HEK293 (cell line): Measurements from ENCODE around the gene MRPL41.
"Not testable (repeated sequence)": the region's sequence is repeated elsewhere in the genome, so short reads cannot be mapped to it uniquely, and the experiment has no call there.

Experiments
- CTCF ChIA-PET: fragments of 350-600 bp; formaldehyde crosslinking; extraction: SDS; loops from one replicate; lab custom pipeline; 2021; ENCODE audit warnings: antibody characterized with exemption; lab: Yijun Ruan, JAX
- POLR2A ChIA-PET: fragments of 300-600 bp; formaldehyde crosslinking; extraction: SDS; loops from one replicate; lab custom pipeline; 2020; ENCODE audit warnings: antibody characterized with exemption, inconsistent platforms; lab: Yijun Ruan, JAX
- H3K27ac ChIP-seq: fragments of 200-500 bp; sonication (Bioruptor generic); 2 replicates; pipeline ENCODE4 v1.5.1; 2014; ENCODE audit warnings: low read depth, low read length, control low read depth, inconsistent platforms; ENCODE audit errors: extremely low read depth
- H3K36me3 ChIP-seq, 2 experiments: fragments of 200-500 bp in 1 of 2; sonication (Bioruptor generic) in 1 of 2; 1 replicate in 1 of 2; 2 replicates in 1 of 2; pipeline ENCODE4 v1.5.1; 2014 to 2017; ENCODE audit warnings: inconsistent platforms in 2 of 2, low read length in 2 of 2; ENCODE audit not compliant: control insufficient read depth in 2 of 2, insufficient read depth in 1 of 2
- H3K4me1 ChIP-seq: fragments of 200-500 bp; sonication (Bioruptor generic); 2 replicates; pipeline ENCODE4 v1.5.1; 2014; ENCODE audit warnings: mild to moderate bottlenecking, low read length, inconsistent platforms; ENCODE audit not compliant: control insufficient read depth, insufficient read depth
- H3K4me3 ChIP-seq: 2 replicates; pipeline ENCODE4 v1.5.1; 2011; ENCODE audit warnings: low read depth, mild to moderate bottlenecking, control low read depth, low read length, moderate library complexity
- H3K9me3 ChIP-seq: fragments of 200-500 bp; sonication (Bioruptor generic); 2 replicates; pipeline ENCODE4 v1.5.1; 2014; ENCODE audit warnings: low read depth, low read length, inconsistent platforms; ENCODE audit not compliant: control insufficient read depth, insufficient read depth
- BCL11A ChIP-seq: fragments of 450-650 bp; formaldehyde crosslinking; IDR thresholded peaks from 2 replicates; pipeline ENCODE4 v1.5.1; 2016; ENCODE audit warnings: low read depth, missing biosample characterization, missing genetic modification characterization
- CTCF ChIP-seq: fragments of 450-650 bp; formaldehyde crosslinking; IDR thresholded peaks from 2 replicates; pipeline ENCODE4 v1.5.1; 2016; ENCODE audit warnings: missing biosample characterization, missing genetic modification characterization
- SCRT1 ChIP-seq: fragments of 450-650 bp; formaldehyde crosslinking; IDR thresholded peaks from 2 replicates; pipeline ENCODE4 v1.5.1; 2016; ENCODE audit warnings: missing biosample characterization, missing genetic modification characterization, borderline replicate concordance
- TRIM28 ChIP-seq: IDR thresholded peaks from 2 replicates; pipeline ENCODE4 v1.6.1; 2011; ENCODE audit warnings: low read length, control low read depth, borderline replicate concordance
- ZNF114 ChIP-seq: fragments of 450-650 bp; formaldehyde crosslinking; IDR thresholded peaks from 2 replicates; pipeline ENCODE4 v1.5.0; 2017; ENCODE audit warnings: missing biosample characterization, missing genetic modification characterization
- ZNF155 ChIP-seq: fragments of 450-650 bp; formaldehyde crosslinking; IDR thresholded peaks from 2 replicates; pipeline ENCODE4 v1.5.1; 2016; ENCODE audit warnings: missing biosample characterization, missing genetic modification characterization
- ZNF324 ChIP-seq: fragments of 450-650 bp; formaldehyde crosslinking; IDR thresholded peaks from 2 replicates; pipeline ENCODE4 v1.5.1; 2016; ENCODE audit warnings: missing biosample characterization, missing genetic modification characterization
- ZNF335 ChIP-seq: fragments of 450-650 bp; formaldehyde crosslinking; conservative IDR thresholded peaks from 2 replicates; pipeline ENCODE4 v1.5.1; 2016; ENCODE audit warnings: missing biosample characterization, missing genetic modification characterization
- ZNF654 ChIP-seq: fragments of 450-650 bp; formaldehyde crosslinking; IDR thresholded peaks from 2 replicates; pipeline ENCODE4 v1.5.1; 2016; ENCODE audit warnings: low read depth, missing biosample characterization, missing genetic modification characterization
- TF ChIP-seq, protein P1 (sequence below): fragments of 450-650 bp; formaldehyde crosslinking; IDR thresholded peaks from 2 replicates; pipeline ENCODE4 v1.5.1; 2016; ENCODE audit warnings: missing biosample characterization, missing genetic modification characterization
- TF ChIP-seq, protein P2 (sequence below): fragments of 450-650 bp; formaldehyde crosslinking; IDR thresholded peaks from 2 replicates; pipeline ENCODE4 v1.5.1; 2016; ENCODE audit warnings: missing biosample characterization, missing genetic modification characterization

MRPL41 gene

DNA sequence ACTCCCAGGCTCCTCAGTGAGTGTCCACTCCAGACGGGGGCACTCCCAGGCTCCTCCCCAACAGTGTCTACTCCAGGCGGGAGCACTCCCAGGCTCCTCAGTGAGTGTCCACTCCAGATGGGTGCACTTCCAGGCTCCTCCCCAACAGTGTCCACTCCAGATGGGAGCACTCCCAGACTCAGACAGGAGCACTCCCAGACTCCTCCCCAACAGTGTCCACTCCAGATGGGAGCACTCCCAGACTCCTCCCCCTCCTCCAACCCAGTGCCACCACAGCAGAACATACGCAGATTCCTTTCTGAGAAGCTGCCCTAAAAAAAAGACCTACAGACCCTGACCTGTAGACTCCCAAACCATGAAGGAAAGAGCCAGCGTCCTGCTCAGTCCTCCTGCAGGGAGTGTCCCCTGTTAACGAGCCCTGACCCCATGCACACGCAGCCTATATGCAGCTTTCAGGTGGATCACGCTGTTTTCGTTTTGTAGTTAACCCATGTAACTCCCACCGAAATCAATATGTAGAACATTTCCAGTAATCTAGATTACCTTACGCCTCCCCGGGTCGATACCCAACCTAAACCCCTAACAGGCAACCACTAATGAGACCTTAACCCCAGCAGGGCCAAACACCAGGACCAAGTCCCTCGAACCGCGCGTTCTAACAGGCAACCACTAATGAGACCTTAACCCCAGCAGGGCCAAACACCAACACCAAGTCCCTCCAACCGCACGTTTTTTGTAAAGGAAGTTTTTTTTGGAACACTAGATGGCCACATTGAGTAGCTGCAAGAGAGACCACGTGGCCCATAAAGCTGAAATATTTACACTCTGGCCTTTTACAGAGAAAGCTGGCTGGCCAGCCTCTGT is 17.2 kb upstream of the MRPL41 start:
- POLR2A ChIA-PET = interaction anchor here (0.6 to 1.5 kb wide), 5 partner anchors 17 to 110 kb away, joined by 3 to 5 read pairs (median 3); partner anchors contain the start of genes MRPL41 and NSMF
- Histone ChIP-seq H3K4me3 (no peak overlapping the region), H3K4me1 (no peaks in the 10 kb centered on the region), H3K9me3 (no peaks in the 10 kb centered on the region), H3K36me3 (no peaks in the 10 kb centered on the region), H3K27ac (no peak overlapping the region)
- CTCF ChIA-PET = interaction anchor here (0.6 to 2.0 kb wide), 29 partner anchors 8 to 803 kb away, joined by 3 to 35 read pairs (median 3); partner anchors contain the start of genes EXD3, MRPL41, NOXA1 and PNPLA7
- TF ChIP-seq ZNF324 = 0 out of 2 replicates have a peak, but pooled peaks have one; percentile 33
- TF ChIP-seq SCRT1 = peak; percentile 37; the same call in 1 of the 2 replicates
- TF ChIP-seq, protein P1, sequence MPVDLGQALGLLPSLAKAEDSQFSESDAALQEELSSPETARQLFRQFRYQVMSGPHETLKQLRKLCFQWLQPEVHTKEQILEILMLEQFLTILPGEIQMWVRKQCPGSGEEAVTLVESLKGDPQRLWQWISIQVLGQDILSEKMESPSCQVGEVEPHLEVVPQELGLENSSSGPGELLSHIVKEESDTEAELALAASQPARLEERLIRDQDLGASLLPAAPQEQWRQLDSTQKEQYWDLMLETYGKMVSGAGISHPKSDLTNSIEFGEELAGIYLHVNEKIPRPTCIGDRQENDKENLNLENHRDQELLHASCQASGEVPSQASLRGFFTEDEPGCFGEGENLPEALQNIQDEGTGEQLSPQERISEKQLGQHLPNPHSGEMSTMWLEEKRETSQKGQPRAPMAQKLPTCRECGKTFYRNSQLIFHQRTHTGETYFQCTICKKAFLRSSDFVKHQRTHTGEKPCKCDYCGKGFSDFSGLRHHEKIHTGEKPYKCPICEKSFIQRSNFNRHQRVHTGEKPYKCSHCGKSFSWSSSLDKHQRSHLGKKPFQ (tag by site-specific recombination) = no peak
- peak; percentile 54 for TF ChIP-seq ZNF654
- TF ChIP-seq ZNF335 (tag by site-specific recombination) = peak; percentile 44
- TF ChIP-seq TRIM28 = 0 out of 2 replicates have a peak, but pooled peaks have one; percentile 45
- TF ChIP-seq CTCF (tag by site-specific recombination) = peak; percentile 78
- TF ChIP-seq, protein P2, sequence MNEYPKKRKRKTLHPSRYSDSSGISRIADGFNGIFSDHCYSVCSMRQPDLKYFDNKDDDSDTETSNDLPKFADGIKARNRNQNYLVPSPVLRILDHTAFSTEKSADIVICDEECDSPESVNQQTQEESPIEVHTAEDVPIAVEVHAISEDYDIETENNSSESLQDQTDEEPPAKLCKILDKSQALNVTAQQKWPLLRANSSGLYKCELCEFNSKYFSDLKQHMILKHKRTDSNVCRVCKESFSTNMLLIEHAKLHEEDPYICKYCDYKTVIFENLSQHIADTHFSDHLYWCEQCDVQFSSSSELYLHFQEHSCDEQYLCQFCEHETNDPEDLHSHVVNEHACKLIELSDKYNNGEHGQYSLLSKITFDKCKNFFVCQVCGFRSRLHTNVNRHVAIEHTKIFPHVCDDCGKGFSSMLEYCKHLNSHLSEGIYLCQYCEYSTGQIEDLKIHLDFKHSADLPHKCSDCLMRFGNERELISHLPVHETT (tag by site-specific recombination) = no peak
- no peak for TF ChIP-seq ZNF114

- CTCF ChIA-PET = interaction anchor here (0.6 to 2.0 kb wide), 28 partner anchors 9 to 803 kb away, joined by 3 to 35 read pairs (median 3); partner anchors contain the start of genes EXD3, MRPL41, NOXA1 and PNPLA7
- no peak for TF ChIP-seq ZNF155 (tag by site-specific recombination)
- peak; percentile 12; the same call in 1 of the 2 replicates for TF ChIP-seq BCL11A (tag by site-specific recombination)
- Histone ChIP-seq H3K27ac (no peak overlapping the region), H3K36me3 (no peaks in the 10 kb centered on the region), H3K4me1 (no peaks in the 10 kb centered on the region), H3K4me3 (no peak overlapping the region), H3K9me3 (no peaks in the 10 kb centered on the region)
- POLR2A ChIA-PET = interaction anchor here (0.8 to 1.5 kb wide), 4 partner anchors 17 to 110 kb away, joined by 3 to 5 read pairs (median 4); partner anchors contain the start of genes MRPL41 and NSMF
Measured at GRCh38 chr9:137535120-137535428, 16.6 kb upstream of the MRPL41 start.

DNA sequence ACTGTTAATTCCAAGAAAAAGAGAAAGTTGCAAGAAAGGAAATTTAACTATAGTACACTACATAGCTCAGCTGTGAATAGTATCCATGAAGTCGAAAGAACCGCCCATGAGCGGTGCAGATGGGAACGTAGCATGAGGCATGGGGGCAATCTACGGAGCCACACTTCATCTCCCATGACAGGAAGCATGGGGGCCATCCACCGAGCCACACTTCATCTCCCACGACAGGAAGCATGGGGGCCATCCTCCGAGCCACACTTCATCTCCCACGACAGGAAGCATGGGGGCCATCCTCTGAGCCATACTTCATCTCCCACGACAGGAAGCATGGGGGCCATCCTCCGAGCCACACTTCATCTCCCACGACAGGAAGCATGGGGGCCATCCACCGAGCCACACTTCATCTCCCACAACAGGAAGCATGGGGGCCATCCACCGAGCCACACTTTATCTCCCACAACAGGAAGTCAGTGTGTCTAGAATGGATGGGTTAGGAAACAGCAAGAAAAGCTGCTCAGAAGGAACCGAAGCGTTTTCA is 15.0 kb upstream of the MRPL41 start:
- H3K4me3 ChIP-seq, H3K27ac ChIP-seq, H3K9me3 ChIP-seq, POLR2A ChIA-PET, H3K36me3 ChIP-seq, H3K4me1 ChIP-seq: not testable (repeated sequence)
- CTCF ChIA-PET = interaction anchor here (0.7 to 2.2 kb wide), 3 partner anchors 9 to 250 kb away, joined by 3 to 6 read pairs (median 4); no protein-coding TSS in a partner anchor
